Astrocyte (in vitro differentiated cells and primary cell): ENCODE results near the gene PIP4K2C. TPM values are rescaled to one million over a fixed set of nuclear protein-coding genes. Genes with fewer than 3 reads are reported as not detected.

Experiments
- DNase-seq: peaks from one replicate; pipeline ENCODE4 v3.0.0-alpha.2; 2010; ENCODE audit warnings: low read depth
- FAIRE-seq: peaks from 2 replicates; lab custom pipeline; 2011; peaks lifted over from hg19 to GRCh38; lab: Jason Lieb, UNC
- H2AFZ ChIP-seq: 2 replicates; pipeline ENCODE4 v1.6.0; 2012; ENCODE audit warnings: low read depth, low read length, inconsistent platforms
- H3K27ac ChIP-seq: 2 replicates; pipeline ENCODE4 v1.5.1; 2011; ENCODE audit warnings: low read depth, low read length, inconsistent platforms
- H3K27me3 ChIP-seq: 2 replicates; pipeline ENCODE4 v1.6.0; 2011; ENCODE audit warnings: low read length, inconsistent platforms; ENCODE audit not compliant: insufficient read depth
- H3K36me3 ChIP-seq: 2 replicates; pipeline ENCODE4 v1.5.1; 2011; ENCODE audit warnings: low read length, inconsistent platforms; ENCODE audit not compliant: insufficient read depth
- H3K4me1 ChIP-seq: 2 replicates; pipeline ENCODE4 v1.5.1; 2011; ENCODE audit warnings: low read length, inconsistent platforms; ENCODE audit not compliant: insufficient read depth
- H3K4me2 ChIP-seq: 2 replicates; pipeline ENCODE4 v1.6.0; 2012; ENCODE audit warnings: low read length, inconsistent platforms
- H3K4me3 ChIP-seq: 2 replicates; pipeline ENCODE4 v1.5.1; 2011; ENCODE audit warnings: low read depth, mild to moderate bottlenecking, low read length, inconsistent platforms; ENCODE audit not compliant: insufficient read depth
- H3K79me2 ChIP-seq: 2 replicates; pipeline ENCODE4 v1.6.0; 2012; ENCODE audit warnings: mild to moderate bottlenecking, low read length, inconsistent platforms; ENCODE audit not compliant: insufficient read depth
- H3K9ac ChIP-seq: 2 replicates; pipeline ENCODE4 v1.6.0; 2012; ENCODE audit warnings: mild to moderate bottlenecking, low read length, inconsistent platforms
- H3K9me3 ChIP-seq: 2 replicates; pipeline ENCODE4 v1.5.1; 2012; ENCODE audit warnings: low read depth, mild to moderate bottlenecking, low read length, inconsistent platforms; ENCODE audit not compliant: insufficient read depth
- H4K20me1 ChIP-seq: 2 replicates; pipeline ENCODE4 v1.6.0; 2012; ENCODE audit warnings: low read length, inconsistent platforms; ENCODE audit not compliant: insufficient read depth
- H3K27ac Mint-ChIP-seq: one replicate; pipeline ENCODE4 v1.8.0; 2021; ENCODE audit warnings: mild to moderate bottlenecking, mixed read lengths; ENCODE audit not compliant: unreplicated experiment
- H3K27me3 Mint-ChIP-seq: one replicate; pipeline ENCODE4 v1.8.0; 2021; ENCODE audit warnings: low read depth, mixed read lengths; ENCODE audit not compliant: unreplicated experiment
- H3K36me3 Mint-ChIP-seq: one replicate; pipeline ENCODE4 v1.8.0; 2021; ENCODE audit warnings: low read depth, mixed read lengths; ENCODE audit not compliant: unreplicated experiment
- H3K4me1 Mint-ChIP-seq: one replicate; pipeline ENCODE4 v1.8.0; 2021; ENCODE audit warnings: low read depth, mixed read lengths; ENCODE audit not compliant: unreplicated experiment
- H3K4me3 Mint-ChIP-seq: one replicate; pipeline ENCODE4 v1.8.0; 2021; ENCODE audit warnings: mild to moderate bottlenecking, moderate library complexity, mixed read lengths; ENCODE audit not compliant: unreplicated experiment
- H3K9me3 Mint-ChIP-seq: one replicate; pipeline ENCODE4 v1.8.0; 2021; ENCODE audit warnings: mild to moderate bottlenecking, mixed read lengths; ENCODE audit not compliant: unreplicated experiment
- EZH2 ChIP-seq: IDR thresholded peaks from 2 replicates; pipeline ENCODE4 v1.6.1; 2012; ENCODE audit warnings: mild to moderate bottlenecking, low read length, inconsistent platforms; ENCODE audit not compliant: insufficient read depth
- total RNA-seq: library from RNA; stranded (reverse); gene quantifications from 2 replicates; pipeline ENCODE4 v1.2.1, GENCODE V29; 2021
- TF ChIP-seq, protein P1 (sequence below): IDR thresholded peaks from 2 replicates; pipeline ENCODE4 v1.5.1; 2011; ENCODE audit warnings: low read depth, mild to moderate bottlenecking, inconsistent platforms, low read length, moderate library complexity; ENCODE audit not compliant: insufficient read depth

Gene PIP4K2C
- total RNA-seq, 1 donor from 2014 or later: 43.3 TPM

DNA sequence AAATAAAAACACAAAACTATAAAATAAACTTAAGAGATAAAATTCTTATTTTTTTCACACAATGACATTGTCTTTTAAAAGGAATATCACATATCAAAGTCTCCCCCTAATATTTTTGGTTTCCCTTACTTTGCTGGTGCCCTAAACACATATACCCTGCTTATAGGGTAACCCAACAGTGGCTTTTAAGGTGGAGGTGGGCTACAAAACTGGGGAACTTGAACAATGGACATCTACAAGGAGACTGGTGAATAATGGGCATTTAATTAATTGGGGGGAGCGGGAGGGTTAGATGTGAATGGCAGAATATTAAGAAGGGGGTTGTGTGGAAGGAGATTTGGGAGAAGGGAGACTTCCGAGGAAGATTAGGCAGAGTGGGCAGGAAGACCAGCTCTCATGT, 32.4 kb downstream of the PIP4K2C start:
- no peak for FAIRE-seq

DNA sequence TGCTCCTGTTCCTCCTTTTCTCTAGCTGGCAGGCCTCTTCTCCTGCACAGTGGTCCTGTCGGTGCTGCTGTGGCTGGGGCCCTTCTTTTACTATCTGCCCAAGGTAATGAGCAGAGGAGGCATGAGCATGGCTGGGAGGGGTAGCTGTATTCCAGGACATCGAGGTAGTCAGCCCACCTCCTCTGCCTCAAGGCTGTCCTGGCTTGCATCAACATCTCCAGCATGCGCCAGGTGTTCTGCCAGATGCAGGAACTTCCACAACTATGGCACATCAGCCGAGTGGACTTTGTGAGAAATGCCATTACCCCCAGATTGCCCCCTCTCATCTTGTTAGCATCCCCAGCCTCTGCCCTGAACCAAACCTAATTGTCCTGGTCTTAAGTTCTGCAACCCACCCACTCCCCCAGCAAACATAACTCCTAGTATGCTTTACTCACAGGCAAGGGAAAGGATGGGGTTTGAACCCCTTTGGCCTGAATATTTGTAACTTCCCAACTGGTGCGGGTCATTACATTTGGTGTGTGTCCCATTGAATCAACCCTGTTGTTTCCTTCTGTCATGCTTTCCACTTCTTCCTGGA, 32.9 kb downstream of the PIP4K2C start:
- Histone ChIP-seq H3K79me2 (no peaks in the 10 kb centered on the region), H4K20me1 (peaks cover 21% of the 10 kb centered on the region), H3K4me1 (peaks cover 9% of the 10 kb centered on the region), H3K27ac (no peak overlapping the region), H3K9me3 (no peaks in the 10 kb centered on the region), H3K4me2 (no peak overlapping the region), H3K27me3 (peaks cover 90% of the 10 kb centered on the region), H3K36me3 (no peaks in the 10 kb centered on the region), H2AFZ (no peak overlapping the region), H3K4me3 (no peak overlapping the region), H3K9ac (no peak overlapping the region)
- peaks cover 3% of the 10 kb centered on the region for H3K4me1 Mint-ChIP-seq
- no peak for DNase-seq
- peaks cover 34% of the 10 kb centered on the region for H3K36me3 Mint-ChIP-seq
- no peak for TF ChIP-seq EZH2
- TF ChIP-seq, protein P1, sequence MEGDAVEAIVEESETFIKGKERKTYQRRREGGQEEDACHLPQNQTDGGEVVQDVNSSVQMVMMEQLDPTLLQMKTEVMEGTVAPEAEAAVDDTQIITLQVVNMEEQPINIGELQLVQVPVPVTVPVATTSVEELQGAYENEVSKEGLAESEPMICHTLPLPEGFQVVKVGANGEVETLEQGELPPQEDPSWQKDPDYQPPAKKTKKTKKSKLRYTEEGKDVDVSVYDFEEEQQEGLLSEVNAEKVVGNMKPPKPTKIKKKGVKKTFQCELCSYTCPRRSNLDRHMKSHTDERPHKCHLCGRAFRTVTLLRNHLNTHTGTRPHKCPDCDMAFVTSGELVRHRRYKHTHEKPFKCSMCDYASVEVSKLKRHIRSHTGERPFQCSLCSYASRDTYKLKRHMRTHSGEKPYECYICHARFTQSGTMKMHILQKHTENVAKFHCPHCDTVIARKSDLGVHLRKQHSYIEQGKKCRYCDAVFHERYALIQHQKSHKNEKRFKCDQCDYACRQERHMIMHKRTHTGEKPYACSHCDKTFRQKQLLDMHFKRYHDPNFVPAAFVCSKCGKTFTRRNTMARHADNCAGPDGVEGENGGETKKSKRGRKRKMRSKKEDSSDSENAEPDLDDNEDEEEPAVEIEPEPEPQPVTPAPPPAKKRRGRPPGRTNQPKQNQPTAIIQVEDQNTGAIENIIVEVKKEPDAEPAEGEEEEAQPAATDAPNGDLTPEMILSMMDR: no peak
- H3K27ac Mint-ChIP-seq: no peak overlapping the region
- FAIRE-seq: no peak
- H3K4me3 Mint-ChIP-seq: no peak overlapping the region
- H3K27me3 Mint-ChIP-seq: peaks cover 92% of the 10 kb centered on the region
- peaks cover 9% of the 10 kb centered on the region for H3K9me3 Mint-ChIP-seq

More for the DNA sequence above, 32.4 kb downstream of the PIP4K2C start:
- Histone ChIP-seq H3K4me1 (peaks cover 9% of the 10 kb centered on the region), H3K27me3 (peaks cover 84% of the 10 kb centered on the region), H3K9me3 (no peaks in the 10 kb centered on the region), H3K27ac (no peak overlapping the region), H4K20me1 (peaks cover 21% of the 10 kb centered on the region), H2AFZ (no peak overlapping the region), H3K9ac (no peak overlapping the region), H3K79me2 (no peaks in the 10 kb centered on the region), H3K4me3 (no peak overlapping the region), H3K36me3 (no peaks in the 10 kb centered on the region), H3K4me2 (no peak overlapping the region)
- H3K4me1 Mint-ChIP-seq: peaks cover 3% of the 10 kb centered on the region
- H3K36me3 Mint-ChIP-seq: peaks cover 38% of the 10 kb centered on the region
- H3K27me3 Mint-ChIP-seq: peaks cover 92% of the 10 kb centered on the region
- no peak overlapping the region for H3K4me3 Mint-ChIP-seq
- peaks cover 9% of the 10 kb centered on the region for H3K9me3 Mint-ChIP-seq
- TF ChIP-seq EZH2: no peak
- TF ChIP-seq, protein P1: no peak
- no peak overlapping the region for H3K27ac Mint-ChIP-seq
- no peak for DNase-seq
